Activated T-cell treated with anti-CD3 and anti-CD28 coated beads, Interleukin-2, amount 50 U/mL, for 24 hours (primary cell): Measurements from ENCODE around the gene PPP6R3.

Experiments
- DNase-seq: peaks from one replicate; pipeline ENCODE4 v3.0.0-alpha.2; 2020
- H3K27ac Mint-ChIP-seq: 2 replicates; pipeline ENCODE4 v1.8.0; 2020; ENCODE audit warnings: mild to moderate bottlenecking, mixed read lengths
- H3K27me3 Mint-ChIP-seq: 2 replicates; pipeline ENCODE4 v1.8.0; 2020; ENCODE audit warnings: mixed read lengths
- H3K36me3 Mint-ChIP-seq: 2 replicates; pipeline ENCODE4 v1.8.0; 2020; ENCODE audit warnings: low read depth, mixed read lengths
- H3K4me1 Mint-ChIP-seq: 2 replicates; pipeline ENCODE4 v1.8.0; 2020; ENCODE audit warnings: low read depth, mixed read lengths
- H3K4me3 Mint-ChIP-seq: 2 replicates; pipeline ENCODE4 v1.8.0; 2020; ENCODE audit warnings: mild to moderate bottlenecking, moderate library complexity, mixed read lengths
- H3K9me3 Mint-ChIP-seq: 2 replicates; pipeline ENCODE4 v1.8.0; 2020; ENCODE audit warnings: mixed read lengths

PPP6R3 gene

DNA sequence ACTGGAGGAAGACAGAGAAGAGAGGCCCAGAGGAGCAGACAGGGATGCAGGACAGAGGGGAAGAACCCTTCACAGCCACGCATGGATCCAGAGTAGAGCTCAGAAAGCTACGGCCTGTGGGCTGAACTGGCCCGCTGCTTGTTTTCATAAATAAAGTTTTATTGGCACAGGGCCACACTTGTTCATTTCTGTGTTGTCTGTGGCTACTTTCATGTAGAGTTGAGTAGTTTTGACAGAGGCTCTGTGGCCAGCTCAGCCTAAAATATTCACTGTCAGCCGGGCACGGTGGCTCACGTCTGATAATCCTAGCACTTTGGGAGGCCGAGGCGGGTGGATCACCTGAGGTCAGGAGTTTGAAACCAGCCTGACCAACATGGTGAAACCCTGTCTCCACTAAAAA is 197.5 kb downstream of the PPP6R3 start:
- H3K27me3 Mint-ChIP-seq, result peaks cover 23% of the 10 kb centered on the region
- H3K4me3 Mint-ChIP-seq, result no peak overlapping the region

DNA sequence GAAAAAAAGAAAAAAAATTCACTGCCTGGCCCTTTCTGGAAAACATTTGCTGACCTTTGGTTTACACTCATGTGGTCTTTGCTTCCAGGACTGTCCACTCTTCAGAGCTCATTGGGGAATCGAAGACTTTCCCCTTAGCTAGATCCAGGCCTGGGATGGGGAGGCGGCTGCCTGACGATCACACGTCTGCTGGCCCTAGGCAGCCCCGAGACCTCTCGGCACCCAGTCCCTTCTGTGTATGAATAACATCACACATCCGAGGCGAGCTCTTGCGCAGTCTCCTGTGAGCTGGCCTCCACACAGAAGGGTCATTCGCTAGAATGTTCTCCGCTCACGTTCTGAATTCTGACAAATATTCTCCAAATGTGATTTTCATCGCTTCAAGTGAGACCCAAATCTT is 198.1 kb downstream of the PPP6R3 start:
- no peak overlapping the region for H3K27ac Mint-ChIP-seq
- H3K36me3 Mint-ChIP-seq, result no peaks in the 10 kb centered on the region
- H3K27me3 Mint-ChIP-seq, result peaks cover 24% of the 10 kb centered on the region

More for the DNA sequence above, 197.5 kb downstream of the PPP6R3 start:
- Mint-ChIP-seq H3K36me3 (no peaks in the 10 kb centered on the region), H3K9me3 (no peaks in the 10 kb centered on the region), H3K27ac (no peak overlapping the region), H3K4me1 (no peaks in the 10 kb centered on the region)
- no peak for DNase-seq

DNA sequence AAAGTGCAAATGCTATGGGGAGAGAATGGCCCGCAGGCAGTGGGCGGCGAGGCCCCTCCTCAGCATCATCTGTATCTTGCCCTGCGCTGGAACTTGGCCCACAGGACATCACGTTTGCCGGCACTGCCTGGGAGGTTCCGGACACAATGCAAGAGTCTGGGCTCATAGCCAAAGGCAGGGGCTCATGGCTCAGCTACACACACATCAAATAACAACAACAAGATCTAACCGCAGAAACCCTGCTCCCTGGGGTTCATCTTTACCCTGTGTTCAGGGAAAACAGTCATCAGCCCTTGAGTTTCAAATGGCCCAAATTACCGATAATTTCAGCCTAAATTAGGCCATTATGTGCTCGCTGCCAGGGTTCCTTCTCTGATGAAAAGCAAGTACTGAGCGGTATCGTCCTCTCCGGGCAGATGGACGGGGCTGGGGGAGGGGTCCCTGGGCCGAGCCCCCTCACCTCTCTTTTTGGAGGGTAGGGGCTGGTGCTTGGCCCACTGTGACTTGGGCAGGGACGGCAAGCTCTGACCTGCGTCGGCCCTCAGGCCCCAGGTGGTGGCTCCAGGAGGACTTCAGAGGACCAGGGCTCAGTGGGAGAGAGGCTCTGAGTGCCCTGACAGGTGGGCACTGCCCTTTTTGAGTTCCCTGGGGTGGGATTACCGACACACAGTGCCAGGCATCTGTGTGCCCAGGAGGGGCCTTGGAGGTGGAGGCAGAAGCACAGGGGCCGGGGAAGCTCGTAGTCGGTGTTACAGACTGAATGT is 198.8 kb downstream of the PPP6R3 start:
- Mint-ChIP-seq H3K27me3 (peaks cover 24% of the 10 kb centered on the region), H3K36me3 (no peaks in the 10 kb centered on the region), H3K4me3 (no peak overlapping the region), H3K4me1 (no peaks in the 10 kb centered on the region), H3K9me3 (no peaks in the 10 kb centered on the region), H3K27ac (no peak overlapping the region)
- DNase-seq, result no peak

More for the DNA sequence above, 198.1 kb downstream of the PPP6R3 start:
- no peaks in the 10 kb centered on the region for H3K4me1 Mint-ChIP-seq
- no peak overlapping the region for H3K4me3 Mint-ChIP-seq
- no peak for DNase-seq
- H3K9me3 Mint-ChIP-seq, result no peaks in the 10 kb centered on the region

DNA sequence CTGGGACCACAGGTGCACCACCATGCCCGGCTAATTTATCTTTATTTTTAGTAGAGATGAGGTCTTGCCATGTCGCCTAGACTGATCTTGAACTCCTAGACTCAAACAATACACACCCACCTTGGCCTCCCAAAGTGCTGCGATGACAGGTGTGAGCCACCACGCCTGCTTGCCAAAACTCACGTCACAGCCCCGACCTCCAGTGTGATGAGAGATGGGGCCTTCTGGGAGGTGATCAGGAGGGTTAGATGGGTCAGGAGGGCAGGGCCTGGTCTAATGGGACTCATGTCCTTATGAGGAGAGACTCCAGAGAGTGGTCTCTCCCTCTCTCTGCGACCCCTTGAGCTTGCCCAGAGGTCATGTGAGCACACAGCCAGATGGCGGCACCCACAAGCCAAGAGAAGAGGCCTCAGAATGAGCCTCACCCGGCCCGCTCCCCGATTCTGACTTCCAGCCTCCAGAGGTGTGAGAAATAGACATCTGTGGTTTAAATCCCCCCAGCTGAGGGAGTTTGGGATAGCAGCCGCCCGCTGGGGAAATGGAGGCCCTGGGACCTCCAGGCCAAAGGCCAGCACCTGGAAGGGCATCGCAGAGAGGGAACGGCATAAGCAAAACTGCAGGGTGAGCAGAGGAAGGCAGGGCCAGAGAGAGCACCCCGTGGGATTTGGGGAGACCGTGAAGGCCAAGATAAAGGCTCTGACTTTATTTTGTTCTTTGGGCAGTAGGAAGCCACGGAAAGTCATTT is 199.7 kb downstream of the PPP6R3 start:
- no peak overlapping the region for H3K4me3 Mint-ChIP-seq
- H3K27me3 Mint-ChIP-seq, result peaks cover 22% of the 10 kb centered on the region
- H3K27ac Mint-ChIP-seq, result no peak overlapping the region
- no peaks in the 10 kb centered on the region for H3K4me1 Mint-ChIP-seq
- H3K36me3 Mint-ChIP-seq, result no peaks in the 10 kb centered on the region
- H3K9me3 Mint-ChIP-seq, result no peaks in the 10 kb centered on the region
- DNase-seq, result no peak

DNA sequence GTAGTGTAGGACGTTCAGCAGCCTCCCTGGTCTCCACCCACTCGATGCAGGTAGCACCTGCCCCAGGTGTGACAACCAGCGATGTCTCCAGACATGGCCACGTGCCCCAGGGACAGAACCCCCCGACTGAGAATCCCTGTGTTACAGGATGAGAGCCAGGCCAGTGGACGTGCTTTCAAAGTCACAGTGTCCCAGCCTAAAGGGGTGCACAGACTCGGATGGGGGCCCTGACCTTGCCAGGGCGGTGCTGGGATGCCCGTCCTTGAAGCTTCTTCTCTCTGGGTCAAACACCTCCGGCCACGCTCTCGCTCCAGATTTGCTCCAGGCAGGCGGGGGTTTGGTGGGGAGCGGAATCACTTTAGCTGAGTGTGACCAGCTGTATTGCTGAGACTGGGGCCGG is 200.5 kb downstream of the PPP6R3 start:
- Mint-ChIP-seq H3K36me3 (no peaks in the 10 kb centered on the region), H3K4me1 (no peaks in the 10 kb centered on the region), H3K4me3 (no peak overlapping the region), H3K9me3 (no peaks in the 10 kb centered on the region), H3K27me3 (peaks cover 15% of the 10 kb centered on the region), H3K27ac (no peak overlapping the region)
- DNase-seq, result no peak

DNA sequence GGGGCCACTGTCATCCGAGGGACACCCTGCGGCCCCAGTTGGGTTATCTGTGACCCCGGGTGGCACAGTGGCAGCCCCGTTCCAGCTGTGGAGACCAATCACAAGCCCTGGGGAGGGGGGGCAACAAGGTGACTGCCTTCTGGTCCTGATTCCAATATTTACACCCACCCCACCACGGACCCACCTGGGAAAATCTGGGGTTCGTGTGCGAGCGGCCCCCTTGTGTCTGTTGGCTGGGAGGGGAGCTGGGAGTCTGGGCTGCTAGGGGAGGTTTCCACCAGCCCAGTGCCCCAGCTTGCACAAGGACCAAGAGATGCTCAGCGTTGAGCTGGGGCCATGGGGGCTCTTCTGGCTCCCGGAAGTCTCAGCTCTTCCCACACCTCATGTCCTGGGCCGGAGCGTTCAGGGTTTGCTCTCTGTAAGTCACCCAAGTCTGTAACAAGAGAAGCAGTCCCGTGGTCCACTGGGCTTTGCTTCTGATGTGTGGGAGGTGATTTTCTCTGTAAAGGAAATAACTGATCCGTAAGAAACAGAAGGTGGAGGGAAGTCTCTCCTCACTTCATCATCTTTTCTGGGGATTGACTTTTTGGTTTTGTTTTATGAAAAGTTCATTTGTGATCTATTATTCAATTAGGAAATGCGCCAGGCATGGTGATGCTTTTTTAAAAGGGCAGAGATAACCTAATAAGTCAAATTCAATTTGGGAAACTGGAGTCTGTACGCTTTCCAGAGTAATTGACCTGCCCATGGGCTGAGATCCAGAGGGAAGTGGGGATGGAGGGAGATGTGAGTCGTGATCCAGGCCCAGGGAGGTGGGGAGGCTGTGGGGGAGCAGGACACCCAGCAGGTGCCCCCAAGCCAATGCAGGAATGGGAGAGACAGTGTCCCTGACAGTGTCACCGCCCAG is 201.4 kb downstream of the PPP6R3 start:
- H3K4me1 Mint-ChIP-seq, result no peaks in the 10 kb centered on the region
- no peak for DNase-seq
- H3K9me3 Mint-ChIP-seq, result no peaks in the 10 kb centered on the region
- H3K4me3 Mint-ChIP-seq, result no peak overlapping the region
- no peaks in the 10 kb centered on the region for H3K36me3 Mint-ChIP-seq
- peaks cover 8% of the 10 kb centered on the region for H3K27me3 Mint-ChIP-seq
- no peak overlapping the region for H3K27ac Mint-ChIP-seq

DNA sequence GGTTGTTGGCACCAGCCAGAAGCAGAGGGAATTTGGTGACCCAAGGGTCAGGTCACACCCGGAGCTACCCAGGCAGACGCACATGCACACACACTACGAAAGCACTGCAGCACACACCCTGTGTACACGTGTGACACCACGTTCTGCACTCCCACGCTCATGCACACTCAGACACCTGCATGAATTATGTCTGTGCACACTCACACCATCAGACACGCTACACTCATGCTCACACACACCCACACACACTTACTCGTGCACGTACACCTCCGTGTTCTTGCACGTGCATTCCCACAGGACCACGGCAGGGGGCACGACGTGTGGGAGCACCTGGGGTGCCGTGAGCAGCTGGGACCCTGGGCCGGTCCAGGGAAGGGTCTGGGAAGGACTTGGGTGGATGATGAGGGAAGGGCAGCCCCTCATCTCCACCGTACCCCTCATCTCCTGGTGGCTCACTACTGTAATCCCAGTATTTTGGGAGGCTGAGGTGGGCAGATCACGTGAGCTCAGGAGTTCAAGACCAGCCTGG is 203.0 kb downstream of the PPP6R3 start:
- H3K4me1 Mint-ChIP-seq, result no peaks in the 10 kb centered on the region
- no peaks in the 10 kb centered on the region for H3K36me3 Mint-ChIP-seq
- no peak overlapping the region for H3K4me3 Mint-ChIP-seq
- no peaks in the 10 kb centered on the region for H3K9me3 Mint-ChIP-seq
- DNase-seq, result no peak
- no peak overlapping the region for H3K27ac Mint-ChIP-seq
- H3K27me3 Mint-ChIP-seq, result peaks cover 5% of the 10 kb centered on the region

DNA sequence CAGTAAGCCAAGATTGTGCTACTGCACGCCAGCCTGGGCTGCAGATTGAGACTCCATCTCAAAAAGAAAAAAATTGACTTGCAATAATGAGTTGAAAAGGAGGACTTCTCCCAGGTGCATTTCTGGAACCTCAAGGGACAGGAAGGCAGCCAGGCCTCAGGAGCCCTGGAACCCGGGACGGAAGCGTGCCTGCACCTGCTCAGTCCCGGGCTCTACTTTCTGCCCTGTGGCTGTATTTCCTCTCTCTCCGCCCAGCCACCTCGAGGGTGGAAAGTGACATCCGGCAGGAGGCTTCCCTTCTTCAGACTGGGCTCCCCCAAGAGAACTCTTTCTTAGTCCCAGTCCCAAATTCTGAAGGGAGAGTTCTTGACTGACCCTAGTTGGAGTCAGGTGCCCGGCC is 203.6 kb downstream of the PPP6R3 start:
- Mint-ChIP-seq H3K27me3 (peaks cover 5% of the 10 kb centered on the region), H3K27ac (no peak overlapping the region), H3K4me1 (no peaks in the 10 kb centered on the region), H3K4me3 (no peak overlapping the region), H3K9me3 (no peaks in the 10 kb centered on the region), H3K36me3 (no peaks in the 10 kb centered on the region)
- no peak for DNase-seq

DNA sequence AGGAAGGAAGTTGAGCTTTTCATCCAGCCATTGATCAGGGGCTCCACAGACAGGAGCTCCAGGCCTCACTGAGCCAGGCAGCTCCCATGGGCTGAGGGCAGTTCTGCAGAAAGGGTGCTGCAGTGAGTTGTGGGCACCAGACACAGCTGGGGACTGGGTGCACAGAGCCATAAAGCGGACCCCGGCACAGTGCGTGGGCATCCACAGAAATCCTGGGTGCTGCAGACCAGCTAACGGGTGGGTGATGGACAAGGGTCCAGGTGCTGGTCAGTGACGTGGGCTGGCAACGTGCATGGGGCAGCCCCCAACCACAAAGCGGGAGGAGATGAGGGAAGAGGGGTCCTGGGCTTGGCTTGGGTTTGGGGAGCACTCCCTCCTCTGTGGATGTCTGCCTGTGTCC is 204.4 kb downstream of the PPP6R3 start:
- Mint-ChIP-seq H3K27me3 (peaks cover 5% of the 10 kb centered on the region), H3K27ac (no peak overlapping the region), H3K4me1 (no peaks in the 10 kb centered on the region), H3K4me3 (no peak overlapping the region), H3K36me3 (no peaks in the 10 kb centered on the region), H3K9me3 (no peaks in the 10 kb centered on the region)
- no peak for DNase-seq
